H9 (cell line): ENCODE results near the gene HCN2. TPM values are rescaled to one million over a fixed set of nuclear protein-coding genes. Genes with fewer than 3 reads are reported as not detected.
"Not testable (repeated sequence)": the region's sequence is repeated elsewhere in the genome, so short reads cannot be mapped to it uniquely, and the experiment has no call there.

ENCODE experiments used
- DNase-seq: peaks from one replicate; pipeline ENCODE4 v3.0.0-alpha.2; 2017
- H2AFZ ChIP-seq: one replicate; pipeline ENCODE4 v1.6.1; 2013; ENCODE audit warnings: mild to moderate bottlenecking, low read length, control low read depth, moderate library complexity
- H2AK5ac ChIP-seq: 2 replicates; pipeline ENCODE4 v1.6.1; 2013; ENCODE audit warnings: low read length, control low read depth, mixed read lengths; ENCODE audit not compliant: insufficient read length
- H2BK120ac ChIP-seq: one replicate; pipeline ENCODE4 v1.6.1; 2013; ENCODE audit warnings: low read depth, mild to moderate bottlenecking, low read length, control low read depth, inconsistent platforms; ENCODE audit not compliant: poor library complexity, severe bottlenecking
- H2BK12ac ChIP-seq: 2 replicates; pipeline ENCODE4 v1.6.1; 2013; ENCODE audit warnings: low read length, control low read depth, mixed read lengths, low read depth; ENCODE audit not compliant: insufficient read length
- H2BK15ac ChIP-seq: 2 replicates; pipeline ENCODE4 v1.6.1; 2013; ENCODE audit warnings: low read depth, low read length, control low read depth
- H2BK20ac ChIP-seq: one replicate; pipeline ENCODE4 v1.6.1; 2013; ENCODE audit warnings: low read depth, mild to moderate bottlenecking, low read length, control low read depth, inconsistent platforms; ENCODE audit not compliant: poor library complexity, severe bottlenecking
- H2BK5ac ChIP-seq: 2 replicates; pipeline ENCODE4 v1.6.1; 2013; ENCODE audit warnings: low read length, control low read depth, mixed read lengths; ENCODE audit not compliant: insufficient read length
- H3K14ac ChIP-seq: 2 replicates; pipeline ENCODE4 v1.6.1; 2013; ENCODE audit warnings: low read length, control low read depth; ENCODE audit not compliant: insufficient read depth
- H3K18ac ChIP-seq: 2 replicates; pipeline ENCODE4 v1.6.1; 2013; ENCODE audit warnings: low read depth, mild to moderate bottlenecking, mixed read lengths, low read length, control low read depth; ENCODE audit not compliant: insufficient read length
- H3K23ac ChIP-seq: 2 replicates; pipeline ENCODE4 v1.6.1; 2013; ENCODE audit warnings: low read length, control low read depth, mixed read lengths, low read depth; ENCODE audit not compliant: insufficient read length
- H3K23me2 ChIP-seq: 2 replicates; pipeline ENCODE4 v1.6.1; 2013; ENCODE audit warnings: low read depth, mild to moderate bottlenecking, mixed read lengths, low read length, control low read depth; ENCODE audit not compliant: insufficient read length, poor library complexity, severe bottlenecking
- H3K27ac ChIP-seq: 2 replicates; pipeline ENCODE4 v1.5.1; 2013; ENCODE audit warnings: low read length, control low read depth, mixed read lengths, low read depth; ENCODE audit not compliant: insufficient read length
- H3K27me3 ChIP-seq: 2 replicates; pipeline ENCODE4 v1.6.1; 2013; ENCODE audit warnings: low read length, control low read depth, inconsistent platforms; ENCODE audit not compliant: insufficient read depth
- H3K4ac ChIP-seq: 2 replicates; pipeline ENCODE4 v1.6.1; 2013; ENCODE audit warnings: low read depth, mild to moderate bottlenecking, control low read depth, inconsistent platforms, low read length, moderate library complexity
- H3K4me1 ChIP-seq: 2 replicates; pipeline ENCODE4 v1.6.1; 2013; ENCODE audit warnings: low read length, control low read depth, inconsistent platforms; ENCODE audit not compliant: insufficient read depth
- H3K4me2 ChIP-seq: 2 replicates; pipeline ENCODE4 v1.6.1; 2013; ENCODE audit warnings: low read length, control low read depth, mixed read lengths; ENCODE audit not compliant: insufficient read length, insufficient read depth
- H3K56ac ChIP-seq: 2 replicates; pipeline ENCODE4 v1.6.1; 2013; ENCODE audit warnings: low read depth, mild to moderate bottlenecking, mixed read lengths, low read length, control low read depth; ENCODE audit not compliant: insufficient read length
- H3K79me1 ChIP-seq: 2 replicates; pipeline ENCODE4 v1.6.1; 2013; ENCODE audit warnings: low read depth, mild to moderate bottlenecking, moderate library complexity, low read length, control low read depth, inconsistent platforms; ENCODE audit not compliant: insufficient read depth, poor library complexity, severe bottlenecking
- H3K79me2 ChIP-seq: 2 replicates; pipeline ENCODE4 v1.6.1; 2013; ENCODE audit warnings: low read length, control low read depth, inconsistent platforms; ENCODE audit not compliant: insufficient read depth
- H3K9ac ChIP-seq: 2 replicates; pipeline ENCODE4 v1.6.1; 2013; ENCODE audit warnings: low read length, control low read depth, mixed read lengths; ENCODE audit not compliant: insufficient read length; ENCODE audit errors: extremely low read depth
- H3K9me3 ChIP-seq: one replicate; pipeline ENCODE4 v1.6.1; 2013; ENCODE audit warnings: low read depth, low read length, inconsistent platforms; ENCODE audit not compliant: control insufficient read depth
- H3T11ph ChIP-seq: one replicate; pipeline ENCODE4 v1.6.1; 2013; ENCODE audit warnings: mild to moderate bottlenecking, low read length, control low read depth, inconsistent platforms
- H4K20me1 ChIP-seq: one replicate; pipeline ENCODE4 v1.6.1; 2013; ENCODE audit not compliant: control insufficient read depth, insufficient read length, insufficient read depth
- H4K5ac ChIP-seq: 2 replicates; pipeline ENCODE4 v1.6.1; 2013; ENCODE audit warnings: low read depth, mild to moderate bottlenecking, mixed read lengths, low read length, control low read depth; ENCODE audit not compliant: insufficient read length
- H4K8ac ChIP-seq: replicated peaks from 2 replicates; pipeline ENCODE4 v1.6.1; 2013; ENCODE audit warnings: low read length, control low read depth, mixed read lengths, low read depth; ENCODE audit not compliant: insufficient read length
- H4K91ac ChIP-seq: 2 replicates; pipeline ENCODE4 v1.6.1; 2013; ENCODE audit warnings: low read depth, mild to moderate bottlenecking, moderate library complexity, mixed read lengths, low read length, control low read depth; ENCODE audit not compliant: insufficient read length
- H3K27ac Mint-ChIP-seq, 3 experiments: 2 replicates in 2 of 3; 3 replicates in 1 of 3; pipeline ENCODE4 v1.8.0; 2020 to 2021; ENCODE audit warnings: mixed read lengths in 3 of 3, mild to moderate bottlenecking in 1 of 3, moderate library complexity in 1 of 3
- H3K27me3 Mint-ChIP-seq: 2 replicates; pipeline ENCODE4 v1.8.0; 2021; ENCODE audit warnings: low read depth, mild to moderate bottlenecking, moderate library complexity, mixed read lengths
- H3K36me3 Mint-ChIP-seq, 3 experiments: 2 replicates in 2 of 3; 3 replicates in 1 of 3; pipeline ENCODE4 v1.8.0; 2020 to 2021; ENCODE audit warnings: low read depth in 3 of 3, mixed read lengths in 3 of 3; ENCODE audit not compliant: insufficient read depth in 1 of 3
- H3K4me1 Mint-ChIP-seq, 2 experiments: 2 replicates each; pipeline ENCODE4 v1.8.0; 2020; ENCODE audit warnings: mixed read lengths in 2 of 2
- H3K4me3 Mint-ChIP-seq, 2 experiments: 2 replicates in 1 of 2; 3 replicates in 1 of 2; pipeline ENCODE4 v1.8.0; 2020 to 2021; ENCODE audit warnings: mild to moderate bottlenecking in 2 of 2, mixed read lengths in 2 of 2, moderate library complexity in 1 of 2
- H3K9me3 Mint-ChIP-seq, 2 experiments: 2 replicates in 1 of 2; 3 replicates in 1 of 2; pipeline ENCODE4 v1.8.0; 2020; ENCODE audit warnings: mild to moderate bottlenecking in 2 of 2, mixed read lengths in 2 of 2, moderate library complexity in 1 of 2
- CTCF ChIP-seq: fragments of 200-600 bp; sonication (generic); conservative IDR thresholded peaks from 3 replicates; pipeline ENCODE4 v1.8.0; 2021; ENCODE audit warnings: antibody characterized with exemption, mild to moderate bottlenecking
- WGBS: extraction: QIAGEN DNeasy Blood & Tissue Kit; methylation state at CpG from one replicate; pipeline ENCODE4 v1.1.7; 2013; ENCODE audit warnings: missing lambda C conversion rate, low lambda C conversion rate, mixed read lengths; ENCODE audit not compliant: insufficient read length; ENCODE audit errors: extremely low coverage; 5-methylcytosine and 5-hydroxymethylcytosine counted together
- total RNA-seq: library from RNA; stranded (reverse); gene quantifications from 2 replicates; pipeline ENCODE4 v1.2.1, GENCODE V29; 2021

The HCN2 gene
- total RNA-seq, 1 experiment from 2014 or later: 3.7 TPM

GRCh38 chr19:628168-628567 lies 38.5 kb downstream of the HCN2 start:
- no peaks in the 10 kb centered on the region for H3K79me2 ChIP-seq
- WGBS: no CpG with 5 or more reads among the region's 19 CpGs
- no peak overlapping the region for H3K9ac ChIP-seq

GRCh38 chr19:629515-629914 lies 39.8 kb downstream of the HCN2 start:
- H3K27me3 Mint-ChIP-seq, H3T11ph ChIP-seq, H3K14ac ChIP-seq, H4K8ac ChIP-seq, H3K56ac ChIP-seq, H2BK5ac ChIP-seq, H3K23me2 ChIP-seq, H2AK5ac ChIP-seq, H3K23ac ChIP-seq, H3K9me3 Mint-ChIP-seq, H4K20me1 ChIP-seq, H3K27ac ChIP-seq, H3K9me3 ChIP-seq, H4K5ac ChIP-seq, H3K4me2 ChIP-seq, H3K4ac ChIP-seq, H2BK12ac ChIP-seq, H3K27me3 ChIP-seq, H2BK120ac ChIP-seq, H3K27ac Mint-ChIP-seq, H2BK15ac ChIP-seq, H3K9ac ChIP-seq, H3K4me1 ChIP-seq, H3K18ac ChIP-seq, H2BK20ac ChIP-seq, H2AFZ ChIP-seq, H3K79me2 ChIP-seq, H3K79me1 ChIP-seq, H4K91ac ChIP-seq, DNase-seq, H3K4me3 Mint-ChIP-seq: not testable (repeated sequence)
- WGBS: no CpG with 5 or more reads among the region's 25 CpGs
- peaks cover 26 to 47% (median 35%) of the 10 kb centered on the region in 3 experiments; a peak in 6 of 7 replicates for H3K36me3 Mint-ChIP-seq
- peaks cover 7 to 13% of the 10 kb centered on the region in 2 experiments for H3K4me1 Mint-ChIP-seq

More at GRCh38 chr19:628168-628567, 38.5 kb downstream of the HCN2 start:
- H3K36me3 Mint-ChIP-seq: peaks cover 37 to 58% (median 46%) of the 10 kb centered on the region in 3 experiments; a peak in 6 of 7 replicates
- Histone ChIP-seq H3K23me2 (no peaks in the 10 kb centered on the region), H3K4me1 (no peaks in the 10 kb centered on the region), H2BK5ac (no peak overlapping the region), H3K18ac (no peak overlapping the region), H3K27me3 (no peaks in the 10 kb centered on the region), H3K56ac (no peak overlapping the region), H4K8ac (no peak overlapping the region), H3K79me1 (peaks cover 10% of the 10 kb centered on the region), H4K5ac (no peak overlapping the region), H2BK20ac (no peak overlapping the region), H2BK120ac (no peak overlapping the region), H3K4me2 (no peak overlapping the region), H2BK15ac (no peak overlapping the region), H3T11ph (no peak overlapping the region), H3K4ac (no peak overlapping the region), H3K23ac (no peak overlapping the region), H4K91ac (no peak overlapping the region), H2BK12ac (no peak overlapping the region), H2AK5ac (no peak overlapping the region), H4K20me1 (no peaks in the 10 kb centered on the region), H2AFZ (no peak overlapping the region), H3K27ac (no peak overlapping the region), H3K9me3 (no peaks in the 10 kb centered on the region), H3K14ac (no peak overlapping the region)
- H3K27me3 Mint-ChIP-seq: no peaks in the 10 kb centered on the region
- peak overlapping the region in 2 of 3 experiments; percentile 45 to 49; a peak in 2 of 7 replicates for H3K27ac Mint-ChIP-seq
- 0 out of 5 replicates have a peak overlapping the region, but pooled peaks of 1 of the 2 experiments have one; percentile 35 for H3K4me3 Mint-ChIP-seq
- DNase-seq: peak; percentile 69
- H3K4me1 Mint-ChIP-seq: peaks cover 5% of the 10 kb centered on the region in 2 experiments; a peak in 3 of 4 replicates
- TF ChIP-seq CTCF: peak; percentile 83
- no peaks in the 10 kb centered on the region for H3K9me3 Mint-ChIP-seq
